Amygdala (tissue), 56 donors: ENCODE results near the gene TBCCD1.
"Not testable (repeated sequence)": the region's sequence is repeated elsewhere in the genome, so short reads cannot be mapped to it uniquely, and the experiment has no call there.

Source experiments
- DNase-seq, 56 donors: peaks; one replicate each; lab custom pipeline; 2025; lab: John Stamatoyannopoulos, UW

The TBCCD1 gene

GRCh38 chr3:186564586-186564985, 2.6 kb downstream of the TBCCD1 start:
- DNase-seq: no peak

GRCh38 chr3:186552408-186553031, 14.6 kb downstream of the TBCCD1 start:
- no peak for DNase-seq

- no peak for DNase-seq
Measured at GRCh38 chr3:186551387-186551786, 15.8 kb downstream of the TBCCD1 start.

GRCh38 chr3:186549497-186549896, 17.6 kb downstream of the TBCCD1 start:
- no peak for DNase-seq

- DNase-seq: no peak
Measured at GRCh38 chr3:186544281-186544680, 22.9 kb downstream of the TBCCD1 start, which contains the start of gene CRYGS. Gene CRYGS, minus strand, starts transcription at chr3:186544380. Its CDS starts 54 bp downstream, at chr3:186544326.

- DNase-seq: no peak
Measured at GRCh38 chr3:186540835-186541226, 26.3 kb downstream of the TBCCD1 start.

GRCh38 chr3:186540221-186540834, 26.8 kb downstream of the TBCCD1 start:
- DNase-seq: peak in 43 of 56 donors; percentile 3 to 90 (median 38)

- no peak for DNase-seq
Measured at GRCh38 chr3:186538779-186539178, 28.4 kb downstream of the TBCCD1 start.

GRCh38 chr3:186536883-186537844, 30.0 kb downstream of the TBCCD1 start:
- no peak for DNase-seq

GRCh38 chr3:186534113-186534669, 32.9 kb downstream of the TBCCD1 start:
- peak in 1 of 56 donors; percentile 19 for DNase-seq

- no peak for DNase-seq
Measured at GRCh38 chr3:186532598-186533072, 34.5 kb downstream of the TBCCD1 start.

- DNase-seq: not testable (repeated sequence)
Measured at GRCh38 chr3:186531694-186532093, 35.4 kb downstream of the TBCCD1 start.

GRCh38 chr3:186530415-186530814, 36.7 kb downstream of the TBCCD1 start:
- DNase-seq: no peak

GRCh38 chr3:186529201-186529999, 37.7 kb downstream of the TBCCD1 start:
- peak in 2 of 56 donors; percentile 13 to 20 for DNase-seq

GRCh38 chr3:186526256-186526606, 40.9 kb downstream of the TBCCD1 start:
- DNase-seq: no peak

- DNase-seq: no peak
Measured at GRCh38 chr3:186525369-186526255, 41.5 kb downstream of the TBCCD1 start.

GRCh38 chr3:186524616-186525015, 42.5 kb downstream of the TBCCD1 start:
- no peak for DNase-seq

- DNase-seq: no peak
Measured at GRCh38 chr3:186523434-186523833, 43.7 kb downstream of the TBCCD1 start.

- DNase-seq: no peak
Measured at GRCh38 chr3:186523022-186523421, 44.1 kb downstream of the TBCCD1 start.
